IMR-90 (cell line): Measurements from ENCODE around the gene TCF4. TPM values are rescaled to one million over a fixed set of nuclear protein-coding genes. Genes with fewer than 3 reads are reported as not detected.

Experiments used
- RCOR1 ChIP-seq: IDR thresholded peaks from 2 replicates; pipeline ENCODE4 v1.6.1; 2012; ENCODE audit warnings: mild to moderate bottlenecking, low read length, improper control_type of control experiment; ENCODE audit not compliant: insufficient replicate concordance
- polyA plus RNA-seq, 3 experiments: library from polyadenylated mRNA; depleted of rRNA; stranded (reverse); fragments of >200 nt; gene quantifications; 2 replicates each; pipeline ENCODE4 v1.2.3, GENCODE V29; 2012; ENCODE audit warnings: low replicate concordance in 1 of 3
- total RNA-seq: library from RNA; depleted of rRNA; stranded (reverse); fragments of >200 nt; gene quantifications from 2 replicates; pipeline ENCODE4 v1.2.3, GENCODE V29; 2012
- TF ChIP-seq, protein P1 (sequence below): conservative IDR thresholded peaks from 2 replicates; pipeline ENCODE4 v1.5.1; 2012; ENCODE audit warnings: mild to moderate bottlenecking, low read depth, low read length, improper control_type of control experiment
- TF ChIP-seq, protein P2 (sequence below): fragments of 150-350 bp; IDR thresholded peaks from 2 replicates; pipeline ENCODE4 v1.6.1; 2017; ENCODE audit warnings: mild to moderate bottlenecking, antibody characterized with exemption, low read length, low read depth

Gene TCF4
- total and polyA plus RNA-seq, 2 of the 4 experiments (the other 2 are of a cell fraction): 30.0 to 87.1 TPM

DNA sequence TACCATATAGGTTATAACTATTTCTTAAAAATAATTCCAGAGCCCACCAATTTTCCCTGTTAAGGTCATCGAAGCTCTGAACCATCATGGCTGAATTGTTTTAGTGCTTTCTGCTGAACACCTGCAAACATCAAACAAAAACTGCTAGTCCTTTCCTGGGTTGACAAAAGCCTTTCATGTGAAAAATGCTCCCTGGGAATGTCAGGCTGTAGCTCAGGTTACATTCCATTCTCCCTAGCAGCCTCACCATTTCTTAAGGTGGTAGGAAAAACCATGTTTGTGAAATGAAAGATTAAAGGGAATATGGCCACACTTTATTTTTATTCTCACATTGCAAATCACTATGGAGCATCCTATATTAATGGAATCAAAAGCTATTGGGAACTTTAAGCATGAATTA is 5.7 kb downstream of the TCF4 start (continued):
- TF ChIP-seq, protein P1, sequence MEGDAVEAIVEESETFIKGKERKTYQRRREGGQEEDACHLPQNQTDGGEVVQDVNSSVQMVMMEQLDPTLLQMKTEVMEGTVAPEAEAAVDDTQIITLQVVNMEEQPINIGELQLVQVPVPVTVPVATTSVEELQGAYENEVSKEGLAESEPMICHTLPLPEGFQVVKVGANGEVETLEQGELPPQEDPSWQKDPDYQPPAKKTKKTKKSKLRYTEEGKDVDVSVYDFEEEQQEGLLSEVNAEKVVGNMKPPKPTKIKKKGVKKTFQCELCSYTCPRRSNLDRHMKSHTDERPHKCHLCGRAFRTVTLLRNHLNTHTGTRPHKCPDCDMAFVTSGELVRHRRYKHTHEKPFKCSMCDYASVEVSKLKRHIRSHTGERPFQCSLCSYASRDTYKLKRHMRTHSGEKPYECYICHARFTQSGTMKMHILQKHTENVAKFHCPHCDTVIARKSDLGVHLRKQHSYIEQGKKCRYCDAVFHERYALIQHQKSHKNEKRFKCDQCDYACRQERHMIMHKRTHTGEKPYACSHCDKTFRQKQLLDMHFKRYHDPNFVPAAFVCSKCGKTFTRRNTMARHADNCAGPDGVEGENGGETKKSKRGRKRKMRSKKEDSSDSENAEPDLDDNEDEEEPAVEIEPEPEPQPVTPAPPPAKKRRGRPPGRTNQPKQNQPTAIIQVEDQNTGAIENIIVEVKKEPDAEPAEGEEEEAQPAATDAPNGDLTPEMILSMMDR: no peak
- TF ChIP-seq, protein P2, sequence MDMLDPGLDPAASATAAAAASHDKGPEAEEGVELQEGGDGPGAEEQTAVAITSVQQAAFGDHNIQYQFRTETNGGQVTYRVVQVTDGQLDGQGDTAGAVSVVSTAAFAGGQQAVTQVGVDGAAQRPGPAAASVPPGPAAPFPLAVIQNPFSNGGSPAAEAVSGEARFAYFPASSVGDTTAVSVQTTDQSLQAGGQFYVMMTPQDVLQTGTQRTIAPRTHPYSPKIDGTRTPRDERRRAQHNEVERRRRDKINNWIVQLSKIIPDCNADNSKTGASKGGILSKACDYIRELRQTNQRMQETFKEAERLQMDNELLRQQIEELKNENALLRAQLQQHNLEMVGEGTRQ: no peak
- no peak for TF ChIP-seq RCOR1
